Measurements from ENCODE around the gene RAB10.
A peak's percentile ranks its signal among the peaks of the same experiment; 100 is the strongest.

The RAB10 gene

GRCh38 chr2:26176279-26176615 lies 142.4 kb downstream of the RAB10 start:
- TF ChIP-seq EZH2 (IDR thresholded peaks at IDR 0.05; ENCODE audit: borderline replicate concordance, low read depth, low read length, severe bottlenecking): no peak
- TF ChIP-seq CTCF (IDR thresholded peaks at IDR 0.05; ENCODE audit: borderline replicate concordance, extremely low read depth, low read length, poor library complexity, severe bottlenecking): no peak
- no peaks in the 10 kb centered on the region for H3K9me3 ChIP-seq (ENCODE audit: insufficient read depth, low read length, severe bottlenecking)
- no peak for ATAC-seq (ENCODE audit: insufficient read depth, low read depth)

GRCh38 chr2:26177122-26177521 lies 143.2 kb downstream of the RAB10 start:
- Histone ChIP-seq H3K4me1 (ENCODE audit: insufficient read depth, low read length) (peaks cover 10% of the 10 kb centered on the region), H3K27ac (ENCODE audit: low read length) (no peak overlapping the region), H3K36me3 (ENCODE audit: insufficient read depth, low read length) (no peaks in the 10 kb centered on the region), H4K20me1 (ENCODE audit: insufficient read depth, low read length) (no peaks in the 10 kb centered on the region), H3K9ac (ENCODE audit: low read depth, low read length) (no peak overlapping the region), H3K4me3 (ENCODE audit: low read depth in 1 of 2, low read length in 2 of 2) (no peak overlapping the region), H3K4me2 (ENCODE audit: insufficient read depth, low read length) (no peak overlapping the region), H3K79me2 (ENCODE audit: insufficient read depth, low read length) (no peaks in the 10 kb centered on the region), H3K9me3 (ENCODE audit: insufficient read depth, low read length, severe bottlenecking) (no peaks in the 10 kb centered on the region), H3K27me3 (ENCODE audit: insufficient read depth, low read length, poor library complexity) (no peaks in the 10 kb centered on the region), H2AFZ (ENCODE audit: low read depth, low read length) (no peak overlapping the region)
- TF ChIP-seq EZH2 (IDR thresholded peaks at IDR 0.05; ENCODE audit: borderline replicate concordance, low read depth, low read length, severe bottlenecking) (no peak), CTCF (IDR thresholded peaks at IDR 0.05; ENCODE audit: borderline replicate concordance, extremely low read depth, low read length, poor library complexity, severe bottlenecking) (no peak)
- DNase-seq (no peak), ATAC-seq (ENCODE audit: insufficient read depth, low read depth) (no peak)

More at GRCh38 chr2:26176279-26176615, 142.4 kb downstream of the RAB10 start:
- no peak overlapping the region for H3K9ac ChIP-seq (ENCODE audit: low read depth, low read length)
- H3K4me3 ChIP-seq (ENCODE audit: low read depth in 1 of 2, low read length in 2 of 2): no peak overlapping the region
- H4K20me1 ChIP-seq (ENCODE audit: insufficient read depth, low read length): no peaks in the 10 kb centered on the region
- peaks cover 10% of the 10 kb centered on the region for H3K4me1 ChIP-seq (ENCODE audit: insufficient read depth, low read length)
- no peaks in the 10 kb centered on the region for H3K79me2 ChIP-seq (ENCODE audit: insufficient read depth, low read length)
- no peak overlapping the region for H3K27ac ChIP-seq (ENCODE audit: low read length)
- H3K36me3 ChIP-seq (ENCODE audit: insufficient read depth, low read length): no peaks in the 10 kb centered on the region
- no peak for DNase-seq
- H3K4me2 ChIP-seq (ENCODE audit: insufficient read depth, low read length): no peak overlapping the region
- H3K27me3 ChIP-seq (ENCODE audit: insufficient read depth, low read length, poor library complexity): no peaks in the 10 kb centered on the region
- H2AFZ ChIP-seq (ENCODE audit: low read depth, low read length): no peak overlapping the region

GRCh38 chr2:26178246-26178645 lies 144.4 kb downstream of the RAB10 start:
- no peaks in the 10 kb centered on the region for H3K27me3 ChIP-seq (ENCODE audit: insufficient read depth, low read length, poor library complexity)
- ATAC-seq (ENCODE audit: insufficient read depth, low read depth) (no peak), DNase-seq (no peak)
- H4K20me1 ChIP-seq (ENCODE audit: insufficient read depth, low read length): no peaks in the 10 kb centered on the region
- peak overlapping the region; percentile 75 for H3K4me2 ChIP-seq (ENCODE audit: insufficient read depth, low read length)
- H3K4me3 ChIP-seq (ENCODE audit: low read depth in 1 of 2, low read length in 2 of 2): no peak overlapping the region
- H3K79me2 ChIP-seq (ENCODE audit: insufficient read depth, low read length): no peaks in the 10 kb centered on the region
- H3K4me1 ChIP-seq (ENCODE audit: insufficient read depth, low read length): peaks cover 10% of the 10 kb centered on the region
- H2AFZ ChIP-seq (ENCODE audit: low read depth, low read length): no peak overlapping the region
- no peak overlapping the region for H3K9ac ChIP-seq (ENCODE audit: low read depth, low read length)
- no peaks in the 10 kb centered on the region for H3K36me3 ChIP-seq (ENCODE audit: insufficient read depth, low read length)
- H3K27ac ChIP-seq (ENCODE audit: low read length): no peak overlapping the region
- no peak for TF ChIP-seq CTCF (IDR thresholded peaks at IDR 0.05; ENCODE audit: borderline replicate concordance, extremely low read depth, low read length, poor library complexity, severe bottlenecking)
- no peak for TF ChIP-seq EZH2 (IDR thresholded peaks at IDR 0.05; ENCODE audit: borderline replicate concordance, low read depth, low read length, severe bottlenecking)
- H3K9me3 ChIP-seq (ENCODE audit: insufficient read depth, low read length, severe bottlenecking): no peaks in the 10 kb centered on the region

Data from DND-41 (cell line).